ENCODE measurements around the gene FUT8.

Gene FUT8

DNA sequence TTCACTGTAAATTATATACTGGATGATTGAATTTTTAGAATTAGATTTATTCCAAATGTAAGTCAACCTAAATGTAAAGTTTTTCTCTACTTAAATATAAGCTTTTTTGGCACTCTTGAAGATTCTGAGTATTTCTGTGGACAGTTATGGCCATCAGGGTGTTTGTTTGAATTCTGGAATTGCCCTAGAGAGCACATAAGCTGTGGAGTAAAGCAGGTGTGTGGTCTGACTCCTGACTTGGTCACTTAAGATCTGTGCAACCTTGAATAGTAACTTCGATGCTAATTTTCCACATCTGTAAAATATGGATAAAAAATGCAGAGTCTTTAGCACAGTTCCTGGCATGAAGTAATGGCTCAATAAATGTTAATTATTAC lies 64.4 kb downstream of the FUT8 start:
- Histone ChIP-seq H3K4me1 (ENCODE audit: control insufficient read depth, insufficient read depth, low read length) (peaks cover 37% of the 10 kb centered on the region), H3K9ac (ENCODE audit: low read length) (no peak overlapping the region), H3K9me3 (ENCODE audit: control insufficient read depth, insufficient read depth, low read depth, low read length) (no peaks in the 10 kb centered on the region), H3K4me3 (ENCODE audit: low read depth, low read length) (no peak overlapping the region), H3K36me3 (ENCODE audit: control insufficient read depth, insufficient read depth, low read length) (no peaks in the 10 kb centered on the region), H3K27ac (ENCODE audit: low read depth, low read length) (no peak overlapping the region), H3K27me3 (ENCODE audit: control insufficient read depth, insufficient read depth, low read length) (no peaks in the 10 kb centered on the region)

GRCh38 chr14:65478017-65478416 lies 65.5 kb downstream of the FUT8 start:
- no peak overlapping the region for H3K27ac ChIP-seq (ENCODE audit: low read depth, low read length)
- H3K36me3 ChIP-seq (ENCODE audit: control insufficient read depth, insufficient read depth, low read length) = no peaks in the 10 kb centered on the region

GRCh38 chr14:65478596-65478995 lies 66.1 kb downstream of the FUT8 start:
- Histone ChIP-seq H3K9ac (ENCODE audit: low read length) (no peak overlapping the region), H3K27ac (ENCODE audit: low read depth, low read length) (no peak overlapping the region), H3K27me3 (ENCODE audit: control insufficient read depth, insufficient read depth, low read length) (no peaks in the 10 kb centered on the region), H3K4me3 (ENCODE audit: low read depth, low read length) (no peak overlapping the region), H3K9me3 (ENCODE audit: control insufficient read depth, insufficient read depth, low read depth, low read length) (no peaks in the 10 kb centered on the region), H3K36me3 (ENCODE audit: control insufficient read depth, insufficient read depth, low read length) (no peaks in the 10 kb centered on the region), H3K4me1 (ENCODE audit: control insufficient read depth, insufficient read depth, low read length) (peaks cover 39% of the 10 kb centered on the region)

More at GRCh38 chr14:65478017-65478416, 65.5 kb downstream of the FUT8 start:
- H3K9me3 ChIP-seq (ENCODE audit: control insufficient read depth, insufficient read depth, low read depth, low read length) = no peaks in the 10 kb centered on the region
- no peaks in the 10 kb centered on the region for H3K27me3 ChIP-seq (ENCODE audit: control insufficient read depth, insufficient read depth, low read length)
- H3K4me1 ChIP-seq (ENCODE audit: control insufficient read depth, insufficient read depth, low read length) = peaks cover 38% of the 10 kb centered on the region
- no peak overlapping the region for H3K4me3 ChIP-seq (ENCODE audit: low read depth, low read length)
- H3K9ac ChIP-seq (ENCODE audit: low read length) = no peak overlapping the region

DNA sequence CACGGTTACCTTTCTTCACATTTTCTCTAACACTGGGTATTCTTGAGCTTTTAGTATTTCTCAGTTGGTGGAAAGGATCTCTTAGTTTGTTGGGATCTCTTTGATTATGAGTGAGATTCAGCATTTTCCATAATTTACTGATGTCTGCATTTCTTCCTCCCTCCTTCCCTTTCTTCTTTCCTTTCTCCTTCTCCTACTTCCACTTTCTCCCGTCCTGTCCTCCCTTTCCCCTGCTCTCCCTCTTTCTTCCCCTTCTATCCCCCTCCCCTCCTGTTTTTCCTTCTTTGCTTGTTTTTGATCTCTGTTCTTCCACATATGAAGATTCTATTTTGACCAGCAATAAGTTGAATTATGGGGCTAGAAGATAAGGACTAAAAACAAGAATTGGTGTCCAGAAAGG lies 66.9 kb downstream of the FUT8 start:
- H3K4me3 ChIP-seq (ENCODE audit: low read depth, low read length) = no peak overlapping the region
- H3K36me3 ChIP-seq (ENCODE audit: control insufficient read depth, insufficient read depth, low read length) = no peaks in the 10 kb centered on the region
- H3K27me3 ChIP-seq (ENCODE audit: control insufficient read depth, insufficient read depth, low read length) = no peaks in the 10 kb centered on the region
- H3K9ac ChIP-seq (ENCODE audit: low read length) = no peak overlapping the region
- H3K27ac ChIP-seq (ENCODE audit: low read depth, low read length) = no peak overlapping the region
- H3K9me3 ChIP-seq (ENCODE audit: control insufficient read depth, insufficient read depth, low read depth, low read length) = no peaks in the 10 kb centered on the region
- H3K4me1 ChIP-seq (ENCODE audit: control insufficient read depth, insufficient read depth, low read length) = peaks cover 39% of the 10 kb centered on the region

- no peak overlapping the region for H3K9ac ChIP-seq (ENCODE audit: low read length)
- H3K4me3 ChIP-seq (ENCODE audit: low read depth, low read length) = no peak overlapping the region
- no peaks in the 10 kb centered on the region for H3K9me3 ChIP-seq (ENCODE audit: control insufficient read depth, insufficient read depth, low read depth, low read length)
- H3K27ac ChIP-seq (ENCODE audit: low read depth, low read length) = no peak overlapping the region
- peaks cover 30% of the 10 kb centered on the region for H3K4me1 ChIP-seq (ENCODE audit: control insufficient read depth, insufficient read depth, low read length)
- H3K27me3 ChIP-seq (ENCODE audit: control insufficient read depth, insufficient read depth, low read length) = no peaks in the 10 kb centered on the region
- no peaks in the 10 kb centered on the region for H3K36me3 ChIP-seq (ENCODE audit: control insufficient read depth, insufficient read depth, low read length)
Observed at GRCh38 chr14:65482757-65483438, 70.4 kb downstream of the FUT8 start.

GRCh38 chr14:65483647-65484046 lies 71.1 kb downstream of the FUT8 start:
- H3K9ac ChIP-seq (ENCODE audit: low read length) = no peak overlapping the region
- H3K36me3 ChIP-seq (ENCODE audit: control insufficient read depth, insufficient read depth, low read length) = no peaks in the 10 kb centered on the region
- no peaks in the 10 kb centered on the region for H3K9me3 ChIP-seq (ENCODE audit: control insufficient read depth, insufficient read depth, low read depth, low read length)
- H3K27ac ChIP-seq (ENCODE audit: low read depth, low read length) = no peak overlapping the region
- H3K4me1 ChIP-seq (ENCODE audit: control insufficient read depth, insufficient read depth, low read length) = peaks cover 31% of the 10 kb centered on the region
- H3K27me3 ChIP-seq (ENCODE audit: control insufficient read depth, insufficient read depth, low read length) = no peaks in the 10 kb centered on the region
- no peak overlapping the region for H3K4me3 ChIP-seq (ENCODE audit: low read depth, low read length)

GRCh38 chr14:65485516-65485915 lies 73.0 kb downstream of the FUT8 start:
- no peaks in the 10 kb centered on the region for H3K36me3 ChIP-seq (ENCODE audit: control insufficient read depth, insufficient read depth, low read length)
- no peak overlapping the region for H3K9ac ChIP-seq (ENCODE audit: low read length)
- no peak overlapping the region for H3K4me3 ChIP-seq (ENCODE audit: low read depth, low read length)
- H3K27me3 ChIP-seq (ENCODE audit: control insufficient read depth, insufficient read depth, low read length) = no peaks in the 10 kb centered on the region
- H3K9me3 ChIP-seq (ENCODE audit: control insufficient read depth, insufficient read depth, low read depth, low read length) = no peaks in the 10 kb centered on the region
- H3K4me1 ChIP-seq (ENCODE audit: control insufficient read depth, insufficient read depth, low read length) = peaks cover 31% of the 10 kb centered on the region
- H3K27ac ChIP-seq (ENCODE audit: low read depth, low read length) = no peak overlapping the region

DNA sequence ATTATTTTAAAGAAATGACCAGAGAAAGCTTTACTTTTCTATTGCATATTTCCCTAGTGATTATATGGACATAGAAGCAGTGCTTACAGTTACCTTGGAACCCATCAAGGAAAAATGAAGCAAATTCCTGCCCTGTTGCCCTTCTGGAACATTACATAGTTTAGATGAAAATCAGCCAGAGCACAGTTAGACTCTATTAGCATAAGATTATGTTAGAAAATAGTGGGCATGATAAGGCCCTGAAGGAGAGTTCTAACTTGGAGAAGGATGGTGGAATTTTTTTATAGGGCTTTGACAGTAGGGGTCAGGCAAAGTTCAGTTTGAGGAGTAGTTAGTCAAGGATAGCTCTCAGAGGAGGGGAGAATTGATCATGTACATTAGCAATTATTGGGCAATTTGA lies 74.3 kb downstream of the FUT8 start:
- no peak overlapping the region for H3K4me3 ChIP-seq (ENCODE audit: low read depth, low read length)

GRCh38 chr14:65487783-65488494 lies 75.4 kb downstream of the FUT8 start:
- Histone ChIP-seq H3K4me3 (ENCODE audit: low read depth, low read length) (no peak overlapping the region), H3K36me3 (ENCODE audit: control insufficient read depth, insufficient read depth, low read length) (no peaks in the 10 kb centered on the region), H3K9ac (ENCODE audit: low read length) (no peak overlapping the region), H3K4me1 (ENCODE audit: control insufficient read depth, insufficient read depth, low read length) (peaks cover 21% of the 10 kb centered on the region), H3K27ac (ENCODE audit: low read depth, low read length) (no peak overlapping the region), H3K9me3 (ENCODE audit: control insufficient read depth, insufficient read depth, low read depth, low read length) (no peaks in the 10 kb centered on the region), H3K27me3 (ENCODE audit: control insufficient read depth, insufficient read depth, low read length) (no peaks in the 10 kb centered on the region)

More for the DNA sequence above, 74.3 kb downstream of the FUT8 start:
- H3K27ac ChIP-seq (ENCODE audit: low read depth, low read length) = no peak overlapping the region
- no peaks in the 10 kb centered on the region for H3K36me3 ChIP-seq (ENCODE audit: control insufficient read depth, insufficient read depth, low read length)
- no peaks in the 10 kb centered on the region for H3K27me3 ChIP-seq (ENCODE audit: control insufficient read depth, insufficient read depth, low read length)
- no peak overlapping the region for H3K9ac ChIP-seq (ENCODE audit: low read length)
- H3K4me1 ChIP-seq (ENCODE audit: control insufficient read depth, insufficient read depth, low read length) = peaks cover 28% of the 10 kb centered on the region
- H3K9me3 ChIP-seq (ENCODE audit: control insufficient read depth, insufficient read depth, low read depth, low read length) = no peaks in the 10 kb centered on the region

GRCh38 chr14:65491274-65491673 lies 78.7 kb downstream of the FUT8 start:
- Histone ChIP-seq H3K36me3 (ENCODE audit: control insufficient read depth, insufficient read depth, low read length) (no peaks in the 10 kb centered on the region), H3K9ac (ENCODE audit: low read length) (no peak overlapping the region), H3K4me3 (ENCODE audit: low read depth, low read length) (no peak overlapping the region), H3K27me3 (ENCODE audit: control insufficient read depth, insufficient read depth, low read length) (no peaks in the 10 kb centered on the region), H3K4me1 (ENCODE audit: control insufficient read depth, insufficient read depth, low read length) (peaks cover 12% of the 10 kb centered on the region; the same call in 1 of the 2 replicates), H3K9me3 (ENCODE audit: control insufficient read depth, insufficient read depth, low read depth, low read length) (peaks cover 2% of the 10 kb centered on the region), H3K27ac (ENCODE audit: low read depth, low read length) (no peak overlapping the region)

DNA sequence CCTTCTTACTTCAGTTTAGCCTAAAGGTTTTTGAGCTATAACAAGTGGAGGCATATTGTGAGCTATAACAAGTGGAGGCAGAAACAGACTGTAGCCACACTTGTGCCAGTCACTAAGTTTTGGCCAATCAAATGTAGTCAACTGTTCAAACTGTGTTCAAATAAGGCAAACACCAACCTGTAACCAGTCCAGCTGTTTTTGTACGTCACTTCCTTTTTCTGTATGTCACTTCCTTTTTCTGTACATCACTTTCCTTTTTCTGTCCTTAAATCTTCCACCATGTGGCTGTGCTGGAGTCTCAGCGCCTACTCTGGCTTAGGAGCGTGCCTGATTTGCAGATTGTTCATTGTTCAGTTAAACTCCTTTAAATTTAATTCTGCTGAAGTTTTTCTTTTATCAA lies 79.7 kb downstream of the FUT8 start:
- H3K4me3 ChIP-seq (ENCODE audit: low read depth, low read length) = no peak overlapping the region
- H3K9me3 ChIP-seq (ENCODE audit: control insufficient read depth, insufficient read depth, low read depth, low read length) = peaks cover 8% of the 10 kb centered on the region
- H3K27me3 ChIP-seq (ENCODE audit: control insufficient read depth, insufficient read depth, low read length) = no peaks in the 10 kb centered on the region
- no peak overlapping the region for H3K27ac ChIP-seq (ENCODE audit: low read depth, low read length)
- H3K36me3 ChIP-seq (ENCODE audit: control insufficient read depth, insufficient read depth, low read length) = no peaks in the 10 kb centered on the region
- H3K4me1 ChIP-seq (ENCODE audit: control insufficient read depth, insufficient read depth, low read length) = peaks cover 12% of the 10 kb centered on the region; the same call in 1 of the 2 replicates
- H3K9ac ChIP-seq (ENCODE audit: low read length) = no peak overlapping the region

All from HUES6 (cell line).